Thoracic aorta (tissue), 2 donors: ENCODE measurements around the gene PCCA. TPM values are rescaled to one million over a fixed set of nuclear protein-coding genes. Genes with fewer than 3 reads are reported as not detected.

Source experiments
- ATAC-seq: fragments of 150-250 bp; one replicate; pipeline ENCODE4 v1.8.0; 2017; ENCODE audit warnings: low read depth; ENCODE audit not compliant: insufficient number of reproducible peaks, low FRiP score
- DNase-seq: peaks from one replicate; pipeline ENCODE4 v3.0.0-alpha.2; 2020; ENCODE audit warnings: low spot score
- H3K27ac ChIP-seq, 2 donors: fragments of 200-600 bp; sonication (generic); 1 replicate in 1 of 2; 2 replicates in 1 of 2; pipeline ENCODE4 v1.5.1; 2016; ENCODE audit warnings: mild to moderate bottlenecking in 2 of 2, moderate library complexity in 2 of 2
- H3K27me3 ChIP-seq: fragments of 200-600 bp; sonication (generic); replicated peaks from 2 replicates; pipeline ENCODE4 v1.6.0; 2016; ENCODE audit warnings: mild to moderate bottlenecking; ENCODE audit not compliant: insufficient read depth
- H3K36me3 ChIP-seq: fragments of 200-600 bp; sonication (generic); one replicate; pipeline ENCODE4 v1.5.1; 2016
- H3K4me1 ChIP-seq, 2 donors: fragments of 200-600 bp; sonication (generic); 1 replicate in 1 of 2; 2 replicates in 1 of 2; pipeline versions ENCODE4 v1.5.1 to v1.6.0; 2016; ENCODE audit warnings: low read depth in 2 of 2, mild to moderate bottlenecking in 1 of 2; ENCODE audit not compliant: control insufficient read depth in 1 of 2
- H3K4me3 ChIP-seq: fragments of 200-600 bp; sonication (generic); 2 replicates; pipeline ENCODE4 v1.5.1; 2016; ENCODE audit warnings: mild to moderate bottlenecking
- H3K9me3 ChIP-seq: fragments of 200-600 bp; sonication (generic); 2 replicates; pipeline ENCODE4 v1.5.1; 2016
- CTCF ChIP-seq: fragments of 200-600 bp; sonication (generic); IDR thresholded peaks from one replicate; pipeline ENCODE4 v1.5.1; 2019; ENCODE audit warnings: antibody characterized with exemption
- total RNA-seq, 2 donors: library from RNA; depleted of rRNA; stranded (reverse); fragments of >200 nt; gene quantifications; one replicate each; pipeline versions ENCODE4 v1.1.0 to v1.2.3, GENCODE V29; 2016

PCCA gene
- total RNA-seq, 2 donors from 2014 or later, result 17.2 to 51.6 TPM

GRCh38 chr13:100526318-100527000 is 437.6 kb downstream of the PCCA start:
- no peak for TF ChIP-seq CTCF
- ATAC-seq (no peak), DNase-seq (no peak)
- Histone ChIP-seq H3K36me3 (no peaks in the 10 kb centered on the region), H3K4me3 (no peak overlapping the region), H3K9me3 (no peaks in the 10 kb centered on the region), H3K27me3 (no peaks in the 10 kb centered on the region), H3K27ac (no peak overlapping the region), H3K4me1 (no peaks in the 10 kb centered on the region)

- no peak overlapping the region for H3K4me3 ChIP-seq
- TF ChIP-seq CTCF, result no peak
- H3K27me3 ChIP-seq, result no peaks in the 10 kb centered on the region
- H3K36me3 ChIP-seq, result no peaks in the 10 kb centered on the region
- no peaks in the 10 kb centered on the region for H3K9me3 ChIP-seq
- H3K27ac ChIP-seq, result no peak overlapping the region
- no peaks in the 10 kb centered on the region for H3K4me1 ChIP-seq
- DNase-seq (no peak), ATAC-seq (no peak)
Measured at GRCh38 chr13:100527644-100528043, 438.8 kb downstream of the PCCA start.

GRCh38 chr13:100528353-100528752 is 439.5 kb downstream of the PCCA start:
- Histone ChIP-seq H3K4me1 (no peaks in the 10 kb centered on the region), H3K9me3 (no peaks in the 10 kb centered on the region), H3K4me3 (no peak overlapping the region), H3K36me3 (no peaks in the 10 kb centered on the region), H3K27me3 (no peaks in the 10 kb centered on the region), H3K27ac (no peak overlapping the region)
- DNase-seq (no peak), ATAC-seq (no peak)
- TF ChIP-seq CTCF, result no peak

GRCh38 chr13:100528820-100529219 is 439.9 kb downstream of the PCCA start:
- H3K9me3 ChIP-seq, result no peaks in the 10 kb centered on the region
- H3K4me1 ChIP-seq, result no peaks in the 10 kb centered on the region
- no peak for TF ChIP-seq CTCF
- no peak overlapping the region for H3K27ac ChIP-seq
- H3K36me3 ChIP-seq, result no peaks in the 10 kb centered on the region
- no peak for ATAC-seq
- DNase-seq, result no peak
- no peak overlapping the region for H3K4me3 ChIP-seq
- no peaks in the 10 kb centered on the region for H3K27me3 ChIP-seq

GRCh38 chr13:100529666-100530377 is 440.9 kb downstream of the PCCA start:
- Histone ChIP-seq H3K27me3 (no peaks in the 10 kb centered on the region), H3K4me1 (no peaks in the 10 kb centered on the region), H3K4me3 (no peak overlapping the region), H3K27ac (no peak overlapping the region), H3K36me3 (no peaks in the 10 kb centered on the region), H3K9me3 (no peaks in the 10 kb centered on the region)
- DNase-seq (no peak), ATAC-seq (no peak)
- TF ChIP-seq CTCF, result no peak
